Transverse colon (tissue), 3 donors: ENCODE results near the gene GARIN5B.
"Not testable (repeated sequence)": the region's sequence is repeated elsewhere in the genome, so short reads cannot be mapped to it uniquely, and the experiment has no call there.

Experiments
- CTCF ChIP-seq, 5 experiments: fragments of 200-600 bp in 3 of 5; fragments of 450-650 bp in 2 of 5; sonication (generic) in 3 of 5; IDR thresholded peaks; 1 replicate in 2 of 5; 2 replicates in 3 of 5; pipeline ENCODE4 v1.5.1; 2016 to 2017; ENCODE audit warnings: antibody characterized with exemption in 5 of 5, inconsistent platforms in 3 of 5, mild to moderate bottlenecking in 2 of 5, moderate library complexity in 1 of 5
- POLR2A ChIP-seq: fragments of 450-650 bp; IDR thresholded peaks from one replicate; pipeline ENCODE4 v1.6.1; 2016; ENCODE audit warnings: antibody characterized with exemption, mild to moderate bottlenecking, moderate library complexity

GRCh38 chr19:55329791-55330190, 33.3 kb downstream of the GARIN5B start:
- TF ChIP-seq CTCF (IDR thresholded peaks at IDR 0.05); POLR2A: not testable (repeated sequence)
